H1 (cell line): ENCODE measurements around the gene KCTD2. TPM values are rescaled to one million over a fixed set of nuclear protein-coding genes. Genes with fewer than 3 reads are reported as not detected.

Source experiments
- CTCF ChIA-PET: fragments of 300-600 bp; sonication (Branson Sonifier 250); formaldehyde crosslinking; loops from one replicate; lab custom pipeline; 2021; ENCODE audit not compliant: partially characterized antibody; lab: Charles Lee
- POLR2A ChIA-PET: fragments of 300-600 bp; sonication (Branson Sonifier 250); formaldehyde crosslinking; loops from one replicate; lab custom pipeline; 2021; ENCODE audit warnings: inconsistent platforms; ENCODE audit not compliant: partially characterized antibody; lab: Charles Lee
- DNase-seq, 2 experiments: peaks; one replicate each; pipeline versions ENCODE4 v3.0.0 to v3.0.0-alpha.2; 2010 to 2022; ENCODE audit warnings: low spot score in 2 of 2, low read depth in 1 of 2, mixed read lengths in 1 of 2
- FAIRE-seq: peaks from 2 replicates; lab custom pipeline; 2011; peaks lifted over from hg19 to GRCh38; lab: Jason Lieb, UNC
- H2AFZ ChIP-seq: 2 replicates; pipeline ENCODE4 v1.8.1; 2012; ENCODE audit warnings: low read length, inconsistent platforms
- H2AK5ac ChIP-seq: 2 replicates; pipeline ENCODE4 v1.6.1; 2013; ENCODE audit warnings: low read depth, low read length
- H2BK120ac ChIP-seq: replicated peaks from 2 replicates; pipeline ENCODE3; 2013; ENCODE audit warnings: low read depth, low read length, inconsistent platforms
- H2BK12ac ChIP-seq: 2 replicates; pipeline ENCODE4 v1.6.1; 2013; ENCODE audit warnings: low read depth, low read length
- H2BK15ac ChIP-seq: 2 replicates; pipeline ENCODE4 v1.6.1; 2013; ENCODE audit warnings: low read length
- H2BK20ac ChIP-seq: 2 replicates; pipeline ENCODE4 v1.6.1; 2013; ENCODE audit warnings: low read length
- H2BK5ac ChIP-seq: 2 replicates; pipeline ENCODE4 v1.6.1; 2013; ENCODE audit warnings: low read depth, low read length
- H3K14ac ChIP-seq: 2 replicates; pipeline ENCODE4 v1.6.1; 2013; ENCODE audit warnings: inconsistent platforms; ENCODE audit not compliant: insufficient read length
- H3K18ac ChIP-seq: 2 replicates; pipeline ENCODE4 v1.6.1; 2013; ENCODE audit warnings: low read length; ENCODE audit errors: extremely low read depth
- H3K23ac ChIP-seq: 2 replicates; pipeline ENCODE4 v1.6.1; 2013; ENCODE audit warnings: inconsistent platforms; ENCODE audit not compliant: insufficient read length
- H3K23me2 ChIP-seq: 2 replicates; pipeline ENCODE4 v1.6.1; 2013; ENCODE audit warnings: low read depth, low read length
- H3K27ac ChIP-seq: 2 replicates; pipeline ENCODE4 v1.6.1; 2011; ENCODE audit warnings: low read depth, low read length, inconsistent platforms
- H3K27me3 ChIP-seq, 4 experiments: replicated peaks in 1 of 4; 1 replicate in 1 of 4; 2 replicates in 3 of 4; pipeline versions ENCODE4 v1.6.1 to v1.8.1; 2011 to 2013; ENCODE audit warnings: low read length in 3 of 4, mild to moderate bottlenecking in 3 of 4, inconsistent platforms in 2 of 4, mixed read lengths in 2 of 4, moderate library complexity in 1 of 4; ENCODE audit not compliant: control insufficient read depth in 3 of 4, insufficient read depth in 3 of 4; ENCODE audit errors: extremely low read depth in 1 of 4
- H3K36me3 ChIP-seq, 4 experiments: 2 replicates each; pipeline versions ENCODE4 v1.6.1 to v1.8.1; 2011 to 2013; ENCODE audit warnings: mild to moderate bottlenecking in 4 of 4, low read length in 3 of 4, moderate library complexity in 2 of 4, control low read depth in 1 of 4, inconsistent platforms in 1 of 4; ENCODE audit not compliant: insufficient read depth in 4 of 4, control insufficient read depth in 2 of 4
- H3K4ac ChIP-seq: replicated peaks from 2 replicates; pipeline ENCODE3; 2013; ENCODE audit warnings: low read length, low read depth, mixed read lengths, inconsistent platforms; ENCODE audit not compliant: insufficient read length
- H3K4me1 ChIP-seq, 4 experiments: replicated peaks in 1 of 4; 1 replicate in 1 of 4; 2 replicates in 3 of 4; pipeline versions ENCODE4 v1.6.1 to v1.8.1; 2011 to 2013; ENCODE audit warnings: low read length in 3 of 4, inconsistent platforms in 2 of 4, mixed read lengths in 1 of 4; ENCODE audit not compliant: insufficient read depth in 4 of 4, control insufficient read depth in 3 of 4
- H3K4me2 ChIP-seq, 2 experiments: 2 replicates each; pipeline versions ENCODE4 v1.6.1 to v1.8.1; 2011 to 2013; ENCODE audit warnings: low read depth in 2 of 2, low read length in 2 of 2, control low read depth in 1 of 2, inconsistent platforms in 1 of 2, mild to moderate bottlenecking in 1 of 2; ENCODE audit not compliant: insufficient read depth in 1 of 2
- H3K4me3 ChIP-seq, 4 experiments: fragments of 200-600, 300-600 bp in 1 of 4; sonication (generic), shearing (Covaris generic), sonication (Bioruptor Twin) in 1 of 4; 2 replicates each; pipeline versions ENCODE4 v1.5.1 to v1.8.1; 2011 to 2016; ENCODE audit warnings: low read length in 4 of 4, low read depth in 3 of 4, control low read depth in 2 of 4, inconsistent platforms in 2 of 4, mild to moderate bottlenecking in 2 of 4, mixed read lengths in 1 of 4, moderate library complexity in 1 of 4; ENCODE audit not compliant: insufficient read depth in 2 of 4; ENCODE audit errors: extremely low read depth in 1 of 4
- H3K56ac ChIP-seq: replicated peaks from 2 replicates; pipeline ENCODE3; 2013; ENCODE audit warnings: low read depth, mild to moderate bottlenecking, mixed read lengths, low read length, inconsistent platforms; ENCODE audit not compliant: insufficient read length
- H3K79me1 ChIP-seq: 2 replicates; pipeline ENCODE4 v1.6.1; 2013; ENCODE audit warnings: low read depth, low read length, control low read depth
- H3K79me2 ChIP-seq, 2 experiments: 2 replicates each; pipeline versions ENCODE4 v1.6.1 to v1.8.1; 2012 to 2013; ENCODE audit warnings: low read length in 2 of 2, mild to moderate bottlenecking in 2 of 2, inconsistent platforms in 1 of 2; ENCODE audit not compliant: insufficient read depth in 2 of 2, control insufficient read depth in 1 of 2
- H3K9ac ChIP-seq, 4 experiments: replicated peaks in 1 of 4; 1 replicate in 1 of 4; 2 replicates in 3 of 4; pipeline versions ENCODE4 v1.6.1 to v1.8.1; 2011 to 2013; ENCODE audit warnings: low read depth in 3 of 4, low read length in 3 of 4, control low read depth in 2 of 4, mild to moderate bottlenecking in 2 of 4, moderate library complexity in 2 of 4, inconsistent platforms in 1 of 4; ENCODE audit errors: extremely low read depth in 1 of 4
- H3K9me3 ChIP-seq, 2 experiments: 2 replicates each; pipeline versions ENCODE4 v1.6.1 to v1.8.1; 2012 to 2013; ENCODE audit warnings: mild to moderate bottlenecking in 2 of 2, moderate library complexity in 2 of 2, control low read depth in 1 of 2, inconsistent platforms in 1 of 2, low read depth in 1 of 2, low read length in 1 of 2, mixed read lengths in 1 of 2; ENCODE audit not compliant: insufficient read depth in 2 of 2
- H4K20me1 ChIP-seq, 2 experiments: replicated peaks in 1 of 2; 2 replicates each; pipeline versions ENCODE3 to v1.8.1; 2011 to 2013; ENCODE audit warnings: inconsistent platforms in 2 of 2, low read length in 2 of 2, mild to moderate bottlenecking in 1 of 2; ENCODE audit not compliant: insufficient read depth in 2 of 2, control insufficient read depth in 1 of 2
- H4K5ac ChIP-seq: 2 replicates; pipeline ENCODE4 v1.6.1; 2013; ENCODE audit warnings: low read length, low read depth, mixed read lengths, inconsistent platforms; ENCODE audit not compliant: insufficient read length
- H4K8ac ChIP-seq: 2 replicates; pipeline ENCODE4 v1.8.0; 2013; ENCODE audit warnings: mild to moderate bottlenecking, moderate library complexity, low read length, inconsistent platforms; ENCODE audit not compliant: insufficient read depth; ENCODE audit errors: extremely low read depth
- H4K91ac ChIP-seq: replicated peaks from 2 replicates; pipeline ENCODE3; 2013; ENCODE audit warnings: low read length, mixed read lengths, inconsistent platforms; ENCODE audit not compliant: insufficient read length
- WGBS, 2 experiments: shearing (Covaris generic) in 1 of 2; methylation state at CpG; one replicate each; pipeline versions ENCODE4 v1.1.6 to v1.1.7; 2013 to 2015; ENCODE audit warnings: low lambda C conversion rate in 2 of 2, mixed read lengths in 2 of 2, inconsistent platforms in 1 of 2, low coverage in 1 of 2, missing lambda C conversion rate in 1 of 2; ENCODE audit not compliant: insufficient replicate concordance in 2 of 2, insufficient coverage in 1 of 2, insufficient read length in 1 of 2; ENCODE audit errors: extremely low coverage in 1 of 2, missing lambda C conversion rate in 1 of 2; 5-methylcytosine and 5-hydroxymethylcytosine counted together
- polyA plus RNA-seq, 7 experiments: library from polyadenylated mRNA; depleted of rRNA in 3 of 7; stranded (reverse) in 5 of 7; unstranded in 2 of 7; fragments of >200 nt in 5 of 7; fragments of 200-250 nt in 2 of 7; gene quantifications; 1 replicate in 5 of 7; 2 replicates in 1 of 7; 4 replicates in 1 of 7; pipeline versions ENCODE4 v1.2.1 to v1.2.3, GENCODE V29; 2011 to 2013; ENCODE audit warnings: missing spikeins in 2 of 7, mixed read lengths in 2 of 7
- total RNA-seq: library from RNA; stranded (reverse); fragmentation: NEBNext Ultra II Directional; extraction: Animal tissue kit (Norgen Biotek cat#: 25700); gene quantifications from 2 replicates; pipeline ENCODE4 v1.2.1, GENCODE V29; 2021

KCTD2 gene
- total and polyA plus RNA-seq, 2 of the 8 experiments (the other 6 are each of a cell fraction or from before 2014, with no cell fraction given) = 33.7 to 36.8 TPM

DNA sequence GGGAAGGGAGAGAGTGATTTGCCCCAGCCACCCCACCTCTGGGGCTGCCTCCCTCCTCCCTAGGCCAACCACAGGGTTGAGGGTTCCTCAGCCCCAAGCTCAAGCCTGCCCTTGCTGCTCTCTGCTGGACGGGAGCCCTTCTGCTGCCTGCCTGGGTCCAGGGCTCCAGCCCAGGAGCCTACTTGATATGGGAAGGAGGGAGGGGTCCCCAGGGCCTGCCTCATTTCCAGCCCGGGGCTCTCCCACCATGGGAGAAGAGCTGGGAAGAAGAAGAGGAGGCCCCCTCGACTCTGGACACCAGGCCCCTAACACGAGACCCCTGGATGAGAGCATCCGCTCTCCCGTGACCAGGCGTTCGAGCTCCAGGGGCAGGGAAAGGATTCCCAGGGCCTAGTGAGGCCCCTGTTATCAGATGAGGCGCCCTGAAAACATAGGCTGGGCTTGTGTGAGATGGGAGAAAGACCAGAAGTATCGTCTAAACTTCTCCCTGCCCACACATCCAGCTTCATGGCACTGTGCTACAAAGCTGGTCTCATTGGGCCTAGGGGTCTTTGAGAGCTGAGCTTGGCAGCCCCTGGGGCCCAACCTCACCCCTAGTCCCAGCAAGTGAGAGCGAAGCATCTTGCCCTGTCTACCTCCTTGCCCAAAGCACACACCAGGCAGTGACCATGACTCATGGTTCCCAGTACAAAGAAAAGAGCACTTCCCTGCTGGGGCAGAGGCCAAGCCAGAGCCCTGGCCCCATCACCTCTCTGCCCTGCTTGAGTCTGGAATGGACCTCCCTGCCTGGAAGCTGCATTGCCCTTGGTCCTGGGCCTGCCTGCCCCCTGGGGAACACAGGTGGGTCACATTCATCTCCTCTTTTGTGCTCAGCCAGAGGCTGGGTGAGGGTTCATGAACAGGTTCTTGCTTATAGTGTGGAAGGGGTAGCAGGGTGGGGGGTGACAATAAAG is 41.7 kb downstream of the KCTD2 start:
- H3K4me3 ChIP-seq = peak overlapping the region; percentile 73 to 82 (median 77)
- CTCF ChIA-PET = interaction anchor here (0.7 to 6.3 kb wide), 17 partner anchors 14 to 193 kb away, joined by 3 to 81 read pairs (median 5); no protein-coding TSS in a partner anchor

More for the DNA sequence above, 41.7 kb downstream of the KCTD2 start:
- Histone ChIP-seq H2BK12ac (peak overlapping the region; percentile 85; the same call in 1 of the 2 replicates), H3K4ac (peak overlapping the region; percentile 30), H2BK15ac (peak overlapping the region; percentile 34; the same call in 1 of the 2 replicates), H2BK5ac (peak overlapping the region; percentile 55), H2BK120ac (peak overlapping the region; percentile 34), H3K4me1 (peaks cover 3 to 34% (median 28%) of the 10 kb centered on the region in 4 experiments), H3K9ac (peak overlapping the region in 3 of 4 experiments; percentile 51 to 57 (median 51); a peak in 5 of 7 replicates), H2AK5ac (peak overlapping the region; percentile 20; the same call in 1 of the 2 replicates), H3K23ac (no peak overlapping the region), H4K91ac (peak overlapping the region; percentile 89), H3K4me2 (peak overlapping the region; percentile 82 to 90), H4K20me1 (peaks cover 0 to 5% of the 10 kb centered on the region in 2 experiments), H3K27me3 (no peaks in the 10 kb centered on the region), H3K9me3 (no peaks in the 10 kb centered on the region), H2BK20ac (peak overlapping the region; percentile 55; the same call in 1 of the 2 replicates), H3K23me2 (peaks cover 15% of the 10 kb centered on the region), H4K5ac (no peak overlapping the region), H3K56ac (peak overlapping the region; percentile 55), H3K79me2 (peaks cover 0 to 7% of the 10 kb centered on the region in 2 experiments; a peak in 2 of 4 replicates), H3K79me1 (peaks cover 9% of the 10 kb centered on the region), H2AFZ (no peak overlapping the region), H4K8ac (peak overlapping the region; percentile 81), H3K14ac (no peak overlapping the region), H3K27ac (peak overlapping the region; percentile 59), H3K18ac (peak overlapping the region; percentile 87), H3K36me3 (no peaks in the 10 kb centered on the region; a peak in 1 of 8 replicates)
- WGBS, 2 experiments = 71% methylated on average over 10 of the region's 11 CpGs; no CpG with 5 or more reads in 1 of the 2 experiments
- FAIRE-seq (no peak), DNase-seq (no peak)
- POLR2A ChIA-PET = interaction anchor here (0.7 to 3.7 kb wide), 23 partner anchors 8 to 216 kb away, joined by 3 to 32 read pairs (median 5); partner anchors contain the start of genes ATP5PD, FDXR, JPT1 and KCTD2
